ENCODE measurements around the gene CFAP65.

- TF ChIP-seq, protein P1, sequence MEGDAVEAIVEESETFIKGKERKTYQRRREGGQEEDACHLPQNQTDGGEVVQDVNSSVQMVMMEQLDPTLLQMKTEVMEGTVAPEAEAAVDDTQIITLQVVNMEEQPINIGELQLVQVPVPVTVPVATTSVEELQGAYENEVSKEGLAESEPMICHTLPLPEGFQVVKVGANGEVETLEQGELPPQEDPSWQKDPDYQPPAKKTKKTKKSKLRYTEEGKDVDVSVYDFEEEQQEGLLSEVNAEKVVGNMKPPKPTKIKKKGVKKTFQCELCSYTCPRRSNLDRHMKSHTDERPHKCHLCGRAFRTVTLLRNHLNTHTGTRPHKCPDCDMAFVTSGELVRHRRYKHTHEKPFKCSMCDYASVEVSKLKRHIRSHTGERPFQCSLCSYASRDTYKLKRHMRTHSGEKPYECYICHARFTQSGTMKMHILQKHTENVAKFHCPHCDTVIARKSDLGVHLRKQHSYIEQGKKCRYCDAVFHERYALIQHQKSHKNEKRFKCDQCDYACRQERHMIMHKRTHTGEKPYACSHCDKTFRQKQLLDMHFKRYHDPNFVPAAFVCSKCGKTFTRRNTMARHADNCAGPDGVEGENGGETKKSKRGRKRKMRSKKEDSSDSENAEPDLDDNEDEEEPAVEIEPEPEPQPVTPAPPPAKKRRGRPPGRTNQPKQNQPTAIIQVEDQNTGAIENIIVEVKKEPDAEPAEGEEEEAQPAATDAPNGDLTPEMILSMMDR (IDR thresholded peaks at IDR 0.05; ENCODE audit: low read depth, low read length, poor library complexity, severe bottlenecking), result peak; percentile 37
- no peak for TF ChIP-seq EZH2phosphoT487 (IDR thresholded peaks at IDR 0.05; ENCODE audit: borderline replicate concordance, low read length)
Measured at GRCh38 chr2:219002395-219003266, 38.7 kb downstream of the CFAP65 start.
